ENCODE measurements around the gene CYP27B1.
"Not testable (repeated sequence)": the region's sequence is repeated elsewhere in the genome, so short reads cannot be mapped to it uniquely, and the experiment has no call there.

The CYP27B1 gene

DNA sequence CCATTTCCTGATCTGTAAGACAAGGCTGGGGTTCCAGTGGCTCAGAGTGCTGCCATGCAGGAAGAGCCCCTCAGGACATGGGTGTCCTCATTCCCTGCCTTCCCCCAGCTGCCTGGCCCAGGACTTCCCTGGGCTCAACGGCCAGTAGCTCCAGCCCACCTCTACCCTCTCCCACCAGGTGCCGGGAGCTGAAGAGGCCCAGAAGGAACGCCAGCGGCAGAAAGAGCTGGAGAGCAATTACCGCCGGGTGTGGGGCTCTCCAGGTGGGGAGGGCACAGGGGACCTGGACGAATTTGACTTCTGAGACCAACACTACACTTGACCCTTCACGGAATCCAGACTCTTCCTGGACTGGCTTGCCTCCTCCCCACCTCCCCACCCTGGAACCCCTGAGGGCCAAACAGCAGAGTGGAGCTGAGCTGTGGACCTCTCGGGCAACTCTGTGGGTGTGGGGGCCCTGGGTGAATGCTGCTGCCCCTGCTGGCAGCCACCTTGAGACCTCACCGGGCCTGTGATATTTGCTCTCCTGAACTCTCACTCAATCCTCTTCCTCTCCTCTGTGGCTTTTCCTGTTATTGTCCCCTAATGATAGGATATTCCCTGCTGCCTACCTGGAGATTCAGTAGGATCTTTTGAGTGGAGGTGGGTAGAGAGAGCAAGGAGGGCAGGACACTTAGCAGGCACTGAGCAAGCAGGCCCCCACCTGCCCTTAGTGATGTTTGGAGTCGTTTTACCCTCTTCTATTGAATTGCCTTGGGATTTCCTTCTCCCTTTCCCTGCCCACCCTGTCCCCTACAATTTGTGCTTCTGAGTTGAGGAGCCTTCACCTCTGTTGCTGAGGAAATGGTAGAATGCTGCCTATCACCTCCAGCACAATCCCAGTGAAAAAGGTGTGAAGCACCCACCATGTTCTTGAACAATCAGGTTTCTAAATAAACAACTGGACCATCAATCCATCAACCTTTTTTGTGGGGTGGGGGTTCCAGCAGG is 46.0 kb downstream of the CYP27B1 start:
- Mint-ChIP-seq H3K4me3 (no peak overlapping the region), H3K9me3 (no peaks in the 10 kb centered on the region), H3K36me3 (ENCODE audit: insufficient read depth) (peaks cover 58% of the 10 kb centered on the region), H3K27me3 (no peaks in the 10 kb centered on the region), H3K27ac (peak overlapping the region; percentile 5 to 82), H3K4me1 (ENCODE audit: low read depth in 2 of 2) (peaks cover 17 to 28% of the 10 kb centered on the region in 2 donors)
- ATAC-seq (replicated peaks) = no peak
- no peak for DNase-seq

- no peak for DNase-seq
- Mint-ChIP-seq H3K4me3 (no peak overlapping the region), H3K9me3 (no peaks in the 10 kb centered on the region), H3K27ac (peak overlapping the region in 1 of 2 donors; percentile 82), H3K27me3 (no peaks in the 10 kb centered on the region), H3K36me3 (ENCODE audit: insufficient read depth) (peaks cover 53% of the 10 kb centered on the region), H3K4me1 (ENCODE audit: low read depth in 2 of 2) (peaks cover 15 to 23% of the 10 kb centered on the region in 2 donors)
- no peak for ATAC-seq (replicated peaks)
Observed at GRCh38 chr12:57719777-57720605, 46.9 kb downstream of the CYP27B1 start.

- Mint-ChIP-seq H3K27ac (peak overlapping the region; percentile 30 to 59), H3K27me3 (no peaks in the 10 kb centered on the region), H3K36me3 (ENCODE audit: insufficient read depth) (peaks cover 58% of the 10 kb centered on the region), H3K9me3 (no peaks in the 10 kb centered on the region), H3K4me1 (ENCODE audit: low read depth in 2 of 2) (peaks cover 9 to 16% of the 10 kb centered on the region in 2 donors), H3K4me3 (no peak overlapping the region)
- DNase-seq = no peak
- no peak for ATAC-seq (replicated peaks)
Observed at GRCh38 chr12:57718641-57719528, 48.0 kb downstream of the CYP27B1 start.

- H3K36me3 Mint-ChIP-seq (ENCODE audit: insufficient read depth) = peaks cover 57% of the 10 kb centered on the region
Observed at GRCh38 chr12:57717846-57718640, 48.8 kb downstream of the CYP27B1 start.

DNA sequence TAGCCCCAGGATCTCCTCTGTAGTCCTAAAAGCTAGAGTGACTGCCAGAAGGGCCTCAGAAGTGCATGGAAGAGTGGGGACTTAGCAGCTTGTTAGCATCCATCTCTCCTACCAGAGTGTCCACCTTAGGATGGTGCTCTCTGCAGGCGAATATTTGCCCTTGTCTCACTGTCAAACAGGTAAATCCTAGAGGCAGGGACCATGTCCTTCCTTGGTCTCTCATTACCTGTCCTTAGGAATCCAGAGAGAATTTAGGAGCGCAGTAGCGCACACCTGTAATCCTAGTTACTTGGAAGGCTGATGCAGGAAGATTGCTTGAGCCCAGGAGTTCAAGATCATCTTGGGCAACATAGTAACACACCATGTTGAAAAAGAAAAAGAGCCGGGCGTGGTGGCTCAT is 49.7 kb downstream of the CYP27B1 start:
- Mint-ChIP-seq H3K36me3 (ENCODE audit: insufficient read depth) (peaks cover 53% of the 10 kb centered on the region), H3K27ac (no peak overlapping the region), H3K4me1 (ENCODE audit: low read depth in 2 of 2) (peaks cover 6 to 7% of the 10 kb centered on the region in 2 donors), H3K4me3 (no peak overlapping the region), H3K27me3 (no peaks in the 10 kb centered on the region), H3K9me3 (no peaks in the 10 kb centered on the region)
- DNase-seq (no peak), ATAC-seq (replicated peaks) (no peak)

More at GRCh38 chr12:57717846-57718640, 48.8 kb downstream of the CYP27B1 start:
- ATAC-seq (replicated peaks) (no peak), DNase-seq (no peak)
- Mint-ChIP-seq H3K27me3 (no peaks in the 10 kb centered on the region), H3K4me3 (no peak overlapping the region), H3K27ac (peak overlapping the region; percentile 30 to 92), H3K9me3 (no peaks in the 10 kb centered on the region), H3K4me1 (ENCODE audit: low read depth in 2 of 2) (peaks cover 6 to 7% of the 10 kb centered on the region in 2 donors)

DNA sequence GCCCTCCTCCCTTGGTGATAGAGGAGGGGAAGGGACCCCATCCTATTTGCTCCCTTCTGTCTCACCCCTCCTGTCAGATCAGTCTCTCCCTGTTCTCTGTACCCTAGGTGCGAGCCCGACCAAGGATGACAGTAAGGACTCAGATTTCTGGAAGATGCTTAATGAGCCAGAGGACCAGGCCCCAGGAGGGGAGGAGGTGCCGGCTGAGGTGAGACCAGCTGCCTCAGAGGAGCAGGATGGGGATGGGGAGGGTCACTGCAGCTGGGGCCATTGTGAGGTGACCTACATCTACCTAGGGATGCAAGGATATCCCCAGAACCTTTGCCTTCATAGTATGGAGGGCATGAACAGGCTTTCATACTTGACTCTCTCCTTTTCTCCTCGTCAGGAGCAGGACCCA is 50.6 kb downstream of the CYP27B1 start:
- ATAC-seq (replicated peaks) = no peak
- Mint-ChIP-seq H3K4me3 (no peak overlapping the region), H3K4me1 (ENCODE audit: low read depth in 2 of 2) (peaks cover 0 to 4% of the 10 kb centered on the region in 2 donors), H3K36me3 (ENCODE audit: insufficient read depth) (peaks cover 56% of the 10 kb centered on the region), H3K9me3 (no peaks in the 10 kb centered on the region), H3K27me3 (no peaks in the 10 kb centered on the region), H3K27ac (no peak overlapping the region)
- no peak for DNase-seq

DNA sequence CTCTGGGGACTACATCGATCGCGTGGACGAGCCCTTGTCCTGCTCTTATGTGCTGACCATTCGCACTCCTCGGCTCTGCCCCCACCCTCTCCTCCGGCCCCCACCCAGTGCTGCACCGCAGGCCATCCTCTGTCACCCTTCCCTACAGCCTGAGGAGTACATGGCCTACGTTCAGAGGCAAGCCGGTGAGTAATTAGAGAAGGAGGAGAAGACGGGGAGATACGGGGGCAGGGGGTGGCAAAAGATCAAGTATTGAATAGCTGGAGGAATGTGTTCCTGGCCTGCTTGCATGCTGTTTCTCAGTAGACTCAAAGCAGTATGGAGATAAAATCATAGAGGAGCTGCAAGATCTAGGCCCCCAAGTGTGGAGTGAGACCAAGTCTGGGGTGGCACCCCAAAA is 51.1 kb downstream of the CYP27B1 start:
- no peak for DNase-seq
- ATAC-seq (replicated peaks) = no peak
- Mint-ChIP-seq H3K27ac (no peak overlapping the region), H3K4me3 (no peak overlapping the region), H3K36me3 (ENCODE audit: insufficient read depth) (peaks cover 55% of the 10 kb centered on the region), H3K4me1 (ENCODE audit: low read depth in 2 of 2) (peaks cover 0 to under 1% of the 10 kb centered on the region in 2 donors), H3K27me3 (no peaks in the 10 kb centered on the region), H3K9me3 (no peaks in the 10 kb centered on the region)

- not testable (repeated sequence) for H3K27me3 Mint-ChIP-seq; DNase-seq; H3K4me3 Mint-ChIP-seq; H3K9me3 Mint-ChIP-seq; H3K4me1 Mint-ChIP-seq (ENCODE audit: low read depth in 2 of 2); ATAC-seq (replicated peaks); H3K27ac Mint-ChIP-seq
- peaks cover 56% of the 10 kb centered on the region for H3K36me3 Mint-ChIP-seq (ENCODE audit: insufficient read depth)
Observed at GRCh38 chr12:57715036-57715748, 51.7 kb downstream of the CYP27B1 start.

DNA sequence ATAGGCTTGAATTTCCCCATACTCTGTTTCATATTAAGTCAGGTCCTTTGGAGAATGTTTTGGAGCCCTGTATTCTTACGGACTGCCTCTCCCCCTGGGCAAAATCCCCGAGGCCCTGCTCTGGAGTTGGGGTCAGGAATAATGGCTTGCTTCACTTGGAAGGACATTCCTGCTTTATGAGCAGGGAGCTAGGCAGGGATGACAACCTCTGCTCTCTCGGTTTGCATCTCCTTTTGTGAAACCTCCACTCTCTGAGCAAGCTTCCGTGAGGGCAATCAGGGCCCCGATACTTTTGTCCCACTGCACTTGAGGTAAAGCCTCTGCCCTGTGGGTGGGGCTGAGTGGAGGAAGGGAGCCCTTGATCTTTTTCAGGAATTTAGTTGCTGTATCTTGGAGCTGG is 53.7 kb downstream of the CYP27B1 start:
- Mint-ChIP-seq H3K9me3 (no peaks in the 10 kb centered on the region), H3K4me3 (no peak overlapping the region), H3K36me3 (ENCODE audit: insufficient read depth) (peaks cover 51% of the 10 kb centered on the region)

GRCh38 chr12:57712701-57713100 is 54.2 kb downstream of the CYP27B1 start:
- ATAC-seq (replicated peaks) = no peak
- peaks cover 47% of the 10 kb centered on the region for H3K36me3 Mint-ChIP-seq (ENCODE audit: insufficient read depth)

More for the DNA sequence above, 53.7 kb downstream of the CYP27B1 start:
- Mint-ChIP-seq H3K27me3 (no peaks in the 10 kb centered on the region), H3K4me1 (ENCODE audit: low read depth in 2 of 2) (no peaks in the 10 kb centered on the region), H3K27ac (no peak overlapping the region)
- no peak for DNase-seq
- ATAC-seq (replicated peaks) = no peak

More at GRCh38 chr12:57712701-57713100, 54.2 kb downstream of the CYP27B1 start:
- Mint-ChIP-seq H3K4me1 (ENCODE audit: low read depth in 2 of 2) (no peaks in the 10 kb centered on the region), H3K4me3 (no peak overlapping the region), H3K27me3 (no peaks in the 10 kb centered on the region), H3K9me3 (no peaks in the 10 kb centered on the region), H3K27ac (no peak overlapping the region)
- DNase-seq = no peak

All from effector memory CD8-positive, alpha-beta T cell (primary cell).